Activated T-helper 2 cell treated with anti-CD3 and anti-CD28 coated beads, Interferon-gamma antibody, Interleukin-2, Interleukin-4, amounts not matched to agents 10 μg/mL and 5 μg/mL and 100 μg/mL, durations not matched to agents 14 hours and 24 hours and 36 hours (primary cell): ENCODE data around the gene ABCC6. TPM values are rescaled to one million over a fixed set of nuclear protein-coding genes. Genes with fewer than 3 reads are reported as not detected.
"Not testable (repeated sequence)": the region's sequence is repeated elsewhere in the genome, so short reads cannot be mapped to it uniquely, and the experiment has no call there.

Experiments used
- DNase-seq: peaks from one replicate; pipeline ENCODE4 v3.0.0; 2021; ENCODE audit warnings: low spot score
- H3K27ac Mint-ChIP-seq: one replicate; pipeline ENCODE4 v1.8.0; 2021; ENCODE audit warnings: mixed read lengths
- H3K27me3 Mint-ChIP-seq: one replicate; pipeline ENCODE4 v1.8.0; 2021; ENCODE audit warnings: low read depth, mixed read lengths
- H3K36me3 Mint-ChIP-seq: one replicate; pipeline ENCODE4 v1.8.0; 2021; ENCODE audit warnings: low read depth, mixed read lengths
- H3K4me1 Mint-ChIP-seq: one replicate; pipeline ENCODE4 v1.8.0; 2021; ENCODE audit warnings: low read depth, mixed read lengths
- H3K4me3 Mint-ChIP-seq: one replicate; pipeline ENCODE4 v1.8.0; 2021; ENCODE audit warnings: low read depth, mild to moderate bottlenecking, moderate library complexity, mixed read lengths
- H3K9me3 Mint-ChIP-seq: one replicate; pipeline ENCODE4 v1.8.0; 2021; ENCODE audit warnings: mixed read lengths
- intact Hi-C: fragments of 100-400 bp; cut with micrococcal nuclease; formaldehyde crosslinking; loops from one replicate; pipeline ENCODE4 v1.15.1; 2023
- total RNA-seq: library from RNA; stranded (reverse); gene quantifications from 2 replicates; pipeline ENCODE4 v1.2.3, GENCODE V29; 2022

The ABCC6 gene
- total RNA-seq, 1 donor from 2014 or later = not detected

DNA sequence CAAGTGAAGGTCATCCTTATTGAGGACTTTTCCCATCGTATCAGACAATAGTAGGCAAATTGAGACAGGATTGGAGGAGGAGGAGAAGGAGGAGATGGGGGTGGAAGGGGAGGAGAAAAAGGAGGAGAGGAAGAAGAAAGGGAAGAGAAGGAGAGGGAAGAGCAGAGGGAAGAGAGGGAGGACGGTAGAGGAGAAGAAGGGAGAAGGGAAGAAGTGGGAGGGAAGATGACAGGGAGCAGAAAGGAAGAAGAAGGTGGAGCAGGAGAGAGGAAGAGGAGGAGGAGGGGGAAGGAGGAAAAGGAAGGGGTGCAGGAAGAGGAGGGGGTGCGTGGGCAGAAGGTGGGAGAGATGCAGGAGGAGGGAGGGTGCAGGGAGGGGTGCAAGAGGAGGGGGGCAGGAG, 26.0 kb downstream of the ABCC6 start:
- H3K36me3 Mint-ChIP-seq = no peaks in the 10 kb centered on the region
- no peaks in the 10 kb centered on the region for H3K27me3 Mint-ChIP-seq
- H3K9me3 Mint-ChIP-seq = no peaks in the 10 kb centered on the region
- DNase-seq = no peak
- no peak overlapping the region for H3K27ac Mint-ChIP-seq
- H3K4me1 Mint-ChIP-seq = peaks cover 4% of the 10 kb centered on the region
- intact Hi-C loops = loop anchor here (10.0 kb wide), 1 partner anchor 433 kb away; no protein-coding TSS in a partner anchor
- H3K4me3 Mint-ChIP-seq = no peak overlapping the region

DNA sequence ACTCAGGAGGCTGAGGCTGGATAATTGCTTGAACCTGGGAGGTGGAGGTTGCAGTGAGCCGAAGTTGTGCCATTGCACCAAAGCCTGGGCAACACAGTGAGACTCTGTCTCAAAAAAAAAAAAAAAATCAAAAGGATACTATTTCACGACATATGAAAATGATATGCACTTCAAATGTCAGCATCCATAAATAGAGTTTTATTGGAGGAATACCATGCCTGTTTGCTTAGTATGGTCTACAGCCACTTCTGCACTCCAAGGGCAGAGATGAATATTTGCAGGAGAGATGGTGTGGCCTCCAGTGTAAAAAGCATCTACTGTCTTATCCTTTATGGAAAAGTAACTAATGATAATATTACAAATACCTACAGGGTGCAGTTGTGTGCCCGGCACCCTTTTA, 27.2 kb downstream of the ABCC6 start:
- Mint-ChIP-seq H3K27me3 (no peaks in the 10 kb centered on the region), H3K4me3 (no peak overlapping the region), H3K9me3 (no peaks in the 10 kb centered on the region), H3K4me1 (peaks cover 2% of the 10 kb centered on the region), H3K36me3 (no peaks in the 10 kb centered on the region), H3K27ac (no peak overlapping the region)
- no peak for DNase-seq
- intact Hi-C loops = loop anchor here (10.0 kb wide), 1 partner anchor 431 kb away; no protein-coding TSS in a partner anchor

DNA sequence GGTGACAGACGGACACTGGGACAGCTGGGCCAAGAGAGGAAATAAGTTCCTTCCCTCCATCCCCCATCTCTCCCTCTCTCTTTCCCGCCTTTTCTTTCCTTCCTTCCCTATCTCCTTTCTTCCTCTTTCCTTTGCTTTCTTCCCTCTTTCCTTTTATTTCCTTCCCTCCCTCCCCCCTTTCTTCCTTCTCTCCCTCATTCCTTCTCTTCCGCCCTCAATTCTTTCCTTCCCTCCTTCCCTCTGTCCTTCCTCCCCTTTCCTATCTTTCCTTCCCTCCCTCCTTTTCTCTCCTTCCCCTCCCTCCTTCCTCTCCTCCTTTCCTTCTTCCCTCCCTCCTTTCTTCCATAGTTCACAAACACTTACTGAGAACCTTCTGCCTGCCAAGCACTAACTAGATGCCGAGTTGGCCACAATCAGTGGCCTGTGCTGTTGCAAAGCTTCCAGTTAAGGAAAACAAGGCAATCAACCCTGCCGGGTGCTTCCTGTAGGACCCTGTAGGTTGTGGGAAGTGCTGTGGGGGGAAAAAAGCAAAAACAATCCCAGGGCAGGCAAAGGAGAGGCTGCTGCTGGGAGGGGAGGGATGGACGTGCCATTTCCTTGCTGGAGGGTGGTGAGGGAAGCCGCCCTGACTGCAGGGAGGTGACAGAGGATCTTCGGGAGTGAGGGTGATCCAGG, 31.7 kb downstream of the ABCC6 start:
- no peak overlapping the region for H3K4me3 Mint-ChIP-seq
- no peak for DNase-seq
- no peaks in the 10 kb centered on the region for H3K27me3 Mint-ChIP-seq
- H3K4me1 Mint-ChIP-seq = no peaks in the 10 kb centered on the region
- no peaks in the 10 kb centered on the region for H3K9me3 Mint-ChIP-seq
- no peaks in the 10 kb centered on the region for H3K36me3 Mint-ChIP-seq
- H3K27ac Mint-ChIP-seq = no peak overlapping the region
- intact Hi-C loops = loop anchor here (10.0 kb wide), 1 partner anchor 427 kb away; no protein-coding TSS in a partner anchor

DNA sequence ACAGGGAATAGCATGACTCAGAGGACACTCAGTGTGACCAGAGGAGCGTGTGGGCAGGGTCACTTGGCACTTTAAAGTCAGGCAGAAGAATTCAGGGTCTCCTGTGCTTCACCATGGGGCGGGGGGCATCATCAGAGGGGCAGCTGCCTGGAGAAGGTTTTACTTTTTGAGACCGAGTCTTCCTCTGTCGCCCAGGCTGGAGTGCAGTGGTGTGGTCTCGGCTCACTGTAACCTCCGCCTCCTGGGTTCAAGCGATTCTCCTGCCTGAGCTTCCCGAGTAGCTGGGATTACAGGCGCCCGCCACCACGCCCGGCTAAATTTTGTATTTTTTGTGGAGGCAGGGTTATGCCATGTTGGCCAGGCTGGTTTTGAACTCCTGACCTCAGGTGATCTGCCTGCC, 32.3 kb downstream of the ABCC6 start:
- H3K4me1 Mint-ChIP-seq, DNase-seq, H3K27ac Mint-ChIP-seq, H3K27me3 Mint-ChIP-seq, H3K4me3 Mint-ChIP-seq, H3K9me3 Mint-ChIP-seq, H3K36me3 Mint-ChIP-seq: not testable (repeated sequence)
- intact Hi-C loops = loop anchor here (10.0 kb wide), 1 partner anchor 426 kb away; no protein-coding TSS in a partner anchor

- H3K9me3 Mint-ChIP-seq = no peaks in the 10 kb centered on the region
- no peaks in the 10 kb centered on the region for H3K27me3 Mint-ChIP-seq
- no peak for DNase-seq
- no peaks in the 10 kb centered on the region for H3K36me3 Mint-ChIP-seq
- no peak overlapping the region for H3K27ac Mint-ChIP-seq
- intact Hi-C loops = loop anchor here (10.0 kb wide), 1 partner anchor 426 kb away; no protein-coding TSS in a partner anchor
- H3K4me1 Mint-ChIP-seq = no peaks in the 10 kb centered on the region
- H3K4me3 Mint-ChIP-seq = no peak overlapping the region
Observed at GRCh38 chr16:16190546-16190945, 32.7 kb downstream of the ABCC6 start.

- DNase-seq = no peak
- Mint-ChIP-seq H3K9me3 (no peaks in the 10 kb centered on the region), H3K27ac (no peak overlapping the region), H3K27me3 (no peaks in the 10 kb centered on the region), H3K4me3 (no peak overlapping the region), H3K4me1 (no peaks in the 10 kb centered on the region), H3K36me3 (no peaks in the 10 kb centered on the region)
- intact Hi-C loops = loop anchor here (10.0 kb wide), 1 partner anchor 425 kb away; no protein-coding TSS in a partner anchor
Observed at GRCh38 chr16:16189842-16190241, 33.5 kb downstream of the ABCC6 start.

DNA sequence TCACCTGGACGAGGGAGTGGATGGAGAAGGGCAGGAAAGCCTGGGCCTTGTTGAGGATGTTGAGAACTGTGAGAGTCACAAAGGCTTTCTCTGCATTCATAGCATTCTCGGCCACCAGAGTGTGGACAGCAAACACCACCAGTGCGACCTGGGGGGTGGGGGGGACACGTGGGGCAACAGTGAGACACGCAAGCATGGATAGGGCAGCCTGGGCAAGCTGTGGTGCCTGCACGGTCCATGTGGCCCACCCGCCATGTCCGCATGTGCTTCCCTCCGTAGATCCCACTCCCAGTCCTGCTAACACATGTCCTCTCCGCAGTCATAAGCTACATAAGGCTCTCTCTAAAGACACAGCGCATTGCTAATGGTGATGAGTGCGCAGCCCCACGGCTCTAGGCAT, 34.5 kb downstream of the ABCC6 start:
- H3K9me3 Mint-ChIP-seq = no peaks in the 10 kb centered on the region
- H3K4me3 Mint-ChIP-seq = no peak overlapping the region
- H3K27ac Mint-ChIP-seq = no peak overlapping the region
- H3K4me1 Mint-ChIP-seq = no peaks in the 10 kb centered on the region
- no peaks in the 10 kb centered on the region for H3K27me3 Mint-ChIP-seq
- DNase-seq = no peak
- intact Hi-C loops = no loop called here
- no peaks in the 10 kb centered on the region for H3K36me3 Mint-ChIP-seq

GRCh38 chr16:16186820-16187219, 36.5 kb downstream of the ABCC6 start:
- H3K9me3 Mint-ChIP-seq = no peaks in the 10 kb centered on the region
- no peaks in the 10 kb centered on the region for H3K4me1 Mint-ChIP-seq
- intact Hi-C loops = no loop called here
- no peak for DNase-seq
- no peak overlapping the region for H3K27ac Mint-ChIP-seq
- H3K4me3 Mint-ChIP-seq = no peak overlapping the region
- H3K27me3 Mint-ChIP-seq = no peaks in the 10 kb centered on the region
- H3K36me3 Mint-ChIP-seq = no peaks in the 10 kb centered on the region

DNA sequence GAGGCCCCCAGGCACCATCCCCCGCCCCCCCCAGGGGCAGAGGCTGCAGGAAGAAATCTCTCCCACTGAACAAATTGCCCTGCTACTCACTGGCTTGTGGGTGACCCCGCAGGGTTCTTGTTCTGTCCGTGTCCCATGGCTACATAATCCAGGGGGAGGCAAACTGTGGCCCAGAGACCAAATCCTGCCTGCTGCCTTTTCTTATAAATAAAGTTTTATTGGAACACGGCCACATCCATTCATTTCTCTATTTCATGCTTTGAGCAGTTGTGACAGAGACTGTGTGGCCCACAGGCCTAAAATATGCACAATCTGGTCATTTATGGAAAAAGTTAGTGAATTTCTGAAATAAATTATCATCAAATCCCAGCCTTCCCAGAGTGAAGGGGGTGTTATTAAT, 38.2 kb downstream of the ABCC6 start:
- H3K36me3 Mint-ChIP-seq = no peaks in the 10 kb centered on the region
- no peak for DNase-seq
- H3K4me3 Mint-ChIP-seq = no peak overlapping the region
- no peaks in the 10 kb centered on the region for H3K27me3 Mint-ChIP-seq
- intact Hi-C loops = no loop called here
- no peaks in the 10 kb centered on the region for H3K9me3 Mint-ChIP-seq
- no peak overlapping the region for H3K27ac Mint-ChIP-seq
- no peaks in the 10 kb centered on the region for H3K4me1 Mint-ChIP-seq

- intact Hi-C loops = no loop called here
- DNase-seq = no peak
- Mint-ChIP-seq H3K27ac (no peak overlapping the region), H3K36me3 (no peaks in the 10 kb centered on the region), H3K9me3 (no peaks in the 10 kb centered on the region), H3K4me3 (no peak overlapping the region), H3K4me1 (no peaks in the 10 kb centered on the region), H3K27me3 (no peaks in the 10 kb centered on the region)
Observed at GRCh38 chr16:16184594-16184993, 38.7 kb downstream of the ABCC6 start.

GRCh38 chr16:16183562-16183961, 39.7 kb downstream of the ABCC6 start:
- Mint-ChIP-seq H3K27me3 (no peaks in the 10 kb centered on the region), H3K27ac (no peak overlapping the region), H3K9me3 (no peaks in the 10 kb centered on the region), H3K4me3 (no peak overlapping the region), H3K4me1 (no peaks in the 10 kb centered on the region), H3K36me3 (no peaks in the 10 kb centered on the region)
- DNase-seq = no peak
- intact Hi-C loops = no loop called here

GRCh38 chr16:16182918-16183317, 40.4 kb downstream of the ABCC6 start:
- no peaks in the 10 kb centered on the region for H3K27me3 Mint-ChIP-seq
- no peaks in the 10 kb centered on the region for H3K36me3 Mint-ChIP-seq
- intact Hi-C loops = no loop called here

GRCh38 chr16:16181748-16182147, 41.5 kb downstream of the ABCC6 start:
- intact Hi-C loops = not testable (repeated sequence)

More at GRCh38 chr16:16182918-16183317, 40.4 kb downstream of the ABCC6 start:
- DNase-seq = no peak
- Mint-ChIP-seq H3K9me3 (no peaks in the 10 kb centered on the region), H3K4me3 (no peak overlapping the region), H3K4me1 (no peaks in the 10 kb centered on the region), H3K27ac (no peak overlapping the region)

More at GRCh38 chr16:16181748-16182147, 41.5 kb downstream of the ABCC6 start:
- H3K27me3 Mint-ChIP-seq, H3K9me3 Mint-ChIP-seq, H3K4me3 Mint-ChIP-seq, H3K4me1 Mint-ChIP-seq, DNase-seq, H3K36me3 Mint-ChIP-seq, H3K27ac Mint-ChIP-seq: not testable (repeated sequence)
